Suprapubic skin (tissue), 4 donors: ENCODE measurements around the gene PAK5. TPM values are rescaled to one million over a fixed set of nuclear protein-coding genes. Genes with fewer than 3 reads are reported as not detected.

Experiments used
- DNase-seq, 2 donors: peaks; one replicate each; pipeline ENCODE4 v3.0.0-alpha.2; 2019; ENCODE audit warnings: low spot score in 2 of 2
- H3K27ac ChIP-seq: fragments of 200-600 bp; sonication (generic); one replicate; pipeline ENCODE4 v1.5.1; 2019
- H3K27me3 ChIP-seq: fragments of 200-600 bp; sonication (generic); one replicate; pipeline ENCODE4 v1.5.1; 2019
- H3K36me3 ChIP-seq: fragments of 200-600 bp; sonication (generic); one replicate; pipeline ENCODE4 v1.5.1; 2019
- H3K4me1 ChIP-seq: fragments of 200-600 bp; sonication (generic); one replicate; pipeline ENCODE4 v1.5.1; 2019
- H3K4me3 ChIP-seq: fragments of 200-600 bp; sonication (generic); one replicate; pipeline ENCODE4 v1.5.1; 2019; ENCODE audit warnings: mild to moderate bottlenecking
- H3K9me3 ChIP-seq: fragments of 200-600 bp; sonication (generic); one replicate; pipeline ENCODE4 v1.5.1; 2019
- CTCF ChIP-seq, 2 donors: fragments of 200-600 bp in 1 of 2; fragments of 450-650 bp in 1 of 2; sonication (generic) in 1 of 2; IDR thresholded peaks; one replicate each; pipeline ENCODE4 v1.5.1; 2016 to 2019; ENCODE audit warnings: antibody characterized with exemption in 2 of 2, mild to moderate bottlenecking in 1 of 2, moderate library complexity in 1 of 2
- EP300 ChIP-seq: sonication (generic); formaldehyde crosslinking; IDR thresholded peaks from one replicate; pipeline ENCODE4 v1.6.1; 2017; ENCODE audit warnings: antibody characterized with exemption
- POLR2A ChIP-seq, 2 donors: fragments of 450-650 bp; IDR thresholded peaks; one replicate each; pipeline ENCODE4 v1.6.1; 2017; ENCODE audit warnings: antibody characterized with exemption in 2 of 2, mild to moderate bottlenecking in 2 of 2, moderate library complexity in 2 of 2
- POLR2AphosphoS5 ChIP-seq, 3 donors: sonication (generic); formaldehyde crosslinking; IDR thresholded peaks; one replicate each; pipeline ENCODE4 v1.6.1; 2017; ENCODE audit warnings: antibody characterized with exemption in 3 of 3
- WGBS: methylation state at CpG from one replicate; pipeline ENCODE4 v1.1.5; 2018; 5-methylcytosine and 5-hydroxymethylcytosine counted together
- total RNA-seq, 4 donors: library from RNA; depleted of rRNA; stranded (reverse); fragments of >200 nt; gene quantifications; one replicate each; pipeline ENCODE4 v1.1.0, GENCODE V29; 2016

The PAK5 gene
- under 1 TPM in 3 of 4 donors, not detected in 1; 0.10 to 0.56 (median 0.21) TPM for total RNA-seq

- no peaks in the 10 kb centered on the region for H3K9me3 ChIP-seq
- no peak for DNase-seq
- H3K4me3 ChIP-seq = peak within 1 kb of the TSS; percentile 46
- no peak within 1 kb of the TSS for H3K27ac ChIP-seq
- TF ChIP-seq POLR2AphosphoS5 (IDR thresholded peaks at IDR 0.05) (no peak), EP300 (no peak), CTCF (IDR thresholded peaks at IDR 0.05) (no peak), POLR2A (IDR thresholded peaks at IDR 0.05) (no peak)
- H3K36me3 ChIP-seq = no peaks in the 10 kb centered on the region
- peaks cover 17% of the 10 kb centered on the region for H3K27me3 ChIP-seq
- WGBS = under 1% methylated on average over 25 of the region's 57 CpGs
- peaks cover 18% of the 10 kb centered on the region for H3K4me1 ChIP-seq
Observed at GRCh38 chr20:9838378-9839295, at the start of gene PAK5. TSS of gene PAK5 (minus strand) at chr20:9839076. CDS start at chr20:9644328, 194,748 bp downstream.

GRCh38 chr20:9887706-9888105, 48.8 kb upstream of the PAK5 start:
- Histone ChIP-seq H3K4me3 (no peak overlapping the region), H3K27me3 (no peaks in the 10 kb centered on the region), H3K27ac (no peak overlapping the region), H3K9me3 (no peaks in the 10 kb centered on the region), H3K4me1 (no peaks in the 10 kb centered on the region), H3K36me3 (no peaks in the 10 kb centered on the region)
- TF ChIP-seq EP300 (no peak), CTCF (IDR thresholded peaks at IDR 0.05) (no peak), POLR2AphosphoS5 (IDR thresholded peaks at IDR 0.05) (no peak), POLR2A (IDR thresholded peaks at IDR 0.05) (no peak)
- DNase-seq = no peak

GRCh38 chr20:9886227-9886626, 47.4 kb upstream of the PAK5 start:
- DNase-seq = no peak
- Histone ChIP-seq H3K4me1 (no peaks in the 10 kb centered on the region), H3K9me3 (no peaks in the 10 kb centered on the region), H3K27ac (no peak overlapping the region), H3K36me3 (no peaks in the 10 kb centered on the region), H3K4me3 (no peak overlapping the region), H3K27me3 (no peaks in the 10 kb centered on the region)
- TF ChIP-seq EP300 = no peak
- no peak for TF ChIP-seq CTCF (IDR thresholded peaks at IDR 0.05)
- TF ChIP-seq POLR2AphosphoS5 (IDR thresholded peaks at IDR 0.05) = no peak
- no peak for TF ChIP-seq POLR2A (IDR thresholded peaks at IDR 0.05)
- WGBS = 39% methylated on average over 1 of the region's 1 CpG

- DNase-seq = no peak
- TF ChIP-seq EP300 (no peak), POLR2A (IDR thresholded peaks at IDR 0.05) (no peak), POLR2AphosphoS5 (IDR thresholded peaks at IDR 0.05) (no peak)
- WGBS = 39% methylated on average over 2 of the region's 2 CpGs
Observed at GRCh38 chr20:9884666-9885065, 45.8 kb upstream of the PAK5 start.

GRCh38 chr20:9884061-9884460, 45.2 kb upstream of the PAK5 start:
- Histone ChIP-seq H3K4me1 (no peaks in the 10 kb centered on the region), H3K9me3 (no peaks in the 10 kb centered on the region), H3K4me3 (no peak overlapping the region), H3K27me3 (no peaks in the 10 kb centered on the region), H3K36me3 (no peaks in the 10 kb centered on the region), H3K27ac (no peak overlapping the region)
- WGBS = 46% methylated on average over 1 of the region's 1 CpG
- DNase-seq = no peak
- no peak for TF ChIP-seq CTCF (IDR thresholded peaks at IDR 0.05)
- no peak for TF ChIP-seq POLR2A (IDR thresholded peaks at IDR 0.05)
- TF ChIP-seq POLR2AphosphoS5 (IDR thresholded peaks at IDR 0.05) = no peak
- TF ChIP-seq EP300 = no peak

More at GRCh38 chr20:9884666-9885065, 45.8 kb upstream of the PAK5 start:
- Histone ChIP-seq H3K4me1 (no peaks in the 10 kb centered on the region), H3K4me3 (no peak overlapping the region), H3K27me3 (no peaks in the 10 kb centered on the region), H3K27ac (no peak overlapping the region), H3K9me3 (no peaks in the 10 kb centered on the region), H3K36me3 (no peaks in the 10 kb centered on the region)
